Kidney epithelial cell (primary cell): Measurements from ENCODE around the gene CFLAR. TPM values are rescaled to one million over a fixed set of nuclear protein-coding genes. Genes with fewer than 3 reads are reported as not detected.

ENCODE experiments used
- DNase-seq: peaks from one replicate; pipeline ENCODE4 v3.0.0-alpha.2; 2010; ENCODE audit warnings: low read depth
- H3K27me3 ChIP-seq: 2 replicates; pipeline ENCODE4 v1.6.0; 2011; ENCODE audit warnings: low read length; ENCODE audit not compliant: control insufficient read depth, insufficient read depth
- H3K36me3 ChIP-seq: 2 replicates; pipeline ENCODE4 v1.5.1; 2011; ENCODE audit warnings: low read length; ENCODE audit not compliant: control insufficient read depth, insufficient read depth
- H3K4me3 ChIP-seq: 2 replicates; pipeline ENCODE4 v1.5.1; 2011; ENCODE audit warnings: low read depth, mild to moderate bottlenecking, control low read depth, low read length
- total RNA-seq: library from RNA; depleted of rRNA; stranded (reverse); fragments of >200 nt; gene quantifications from 2 replicates; pipeline ENCODE4 v1.2.3, GENCODE V29; 2015
- TF ChIP-seq, protein P1 (sequence below): IDR thresholded peaks from 2 replicates; pipeline ENCODE4 v1.5.1; 2011; ENCODE audit warnings: mild to moderate bottlenecking, moderate library complexity, low read length, control low read depth, inconsistent platforms; ENCODE audit not compliant: insufficient read depth, poor library complexity, severe bottlenecking

Gene CFLAR
- total RNA-seq, 1 donor from 2014 or later, result 99.7 TPM

DNA sequence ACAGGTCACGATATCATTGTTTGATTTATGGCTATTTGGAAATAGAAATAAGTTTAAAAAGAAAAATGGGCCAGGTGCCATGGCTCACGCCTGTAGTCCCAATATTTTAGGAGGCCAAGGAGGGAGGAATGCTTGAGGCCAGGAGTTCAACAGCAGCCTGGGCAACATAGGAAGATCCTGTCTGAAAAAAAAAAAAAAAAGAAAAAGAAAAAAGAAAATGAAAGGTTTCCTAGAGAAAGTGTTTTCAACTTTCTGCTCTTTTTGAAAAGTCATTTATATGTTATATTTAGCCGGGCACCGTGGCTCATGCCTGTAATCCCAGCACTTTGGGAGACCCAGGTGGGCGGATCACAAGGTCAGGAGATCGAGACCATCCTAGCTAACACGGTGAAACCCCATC, 41.0 kb upstream of the CFLAR start:
- no peak for DNase-seq
- Histone ChIP-seq H3K4me3 (no peak overlapping the region), H3K27me3 (no peaks in the 10 kb centered on the region), H3K36me3 (no peaks in the 10 kb centered on the region)
- TF ChIP-seq, protein P1, sequence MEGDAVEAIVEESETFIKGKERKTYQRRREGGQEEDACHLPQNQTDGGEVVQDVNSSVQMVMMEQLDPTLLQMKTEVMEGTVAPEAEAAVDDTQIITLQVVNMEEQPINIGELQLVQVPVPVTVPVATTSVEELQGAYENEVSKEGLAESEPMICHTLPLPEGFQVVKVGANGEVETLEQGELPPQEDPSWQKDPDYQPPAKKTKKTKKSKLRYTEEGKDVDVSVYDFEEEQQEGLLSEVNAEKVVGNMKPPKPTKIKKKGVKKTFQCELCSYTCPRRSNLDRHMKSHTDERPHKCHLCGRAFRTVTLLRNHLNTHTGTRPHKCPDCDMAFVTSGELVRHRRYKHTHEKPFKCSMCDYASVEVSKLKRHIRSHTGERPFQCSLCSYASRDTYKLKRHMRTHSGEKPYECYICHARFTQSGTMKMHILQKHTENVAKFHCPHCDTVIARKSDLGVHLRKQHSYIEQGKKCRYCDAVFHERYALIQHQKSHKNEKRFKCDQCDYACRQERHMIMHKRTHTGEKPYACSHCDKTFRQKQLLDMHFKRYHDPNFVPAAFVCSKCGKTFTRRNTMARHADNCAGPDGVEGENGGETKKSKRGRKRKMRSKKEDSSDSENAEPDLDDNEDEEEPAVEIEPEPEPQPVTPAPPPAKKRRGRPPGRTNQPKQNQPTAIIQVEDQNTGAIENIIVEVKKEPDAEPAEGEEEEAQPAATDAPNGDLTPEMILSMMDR, result no peak

DNA sequence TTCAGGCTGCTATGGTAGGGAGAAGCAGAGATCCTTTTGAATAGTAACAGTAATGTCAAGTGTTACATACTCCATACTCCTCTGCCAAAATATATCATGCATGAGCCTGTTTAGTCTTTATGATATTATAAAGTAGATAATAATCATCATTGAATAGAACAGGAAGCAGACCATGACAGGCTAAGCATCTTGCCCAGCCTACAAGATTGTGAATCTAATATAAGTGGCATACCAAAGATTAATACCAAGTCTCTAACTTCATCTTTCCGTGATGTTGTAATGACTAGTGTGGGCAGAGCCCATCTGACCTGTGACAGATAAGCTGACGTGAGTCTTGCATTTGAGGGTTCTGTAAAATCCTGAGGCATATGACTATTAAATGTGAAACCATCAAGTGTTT, 31.1 kb upstream of the CFLAR start:
- TF ChIP-seq, protein P1, result no peak
- DNase-seq, result no peak
- H3K27me3 ChIP-seq, result no peaks in the 10 kb centered on the region
- no peaks in the 10 kb centered on the region for H3K36me3 ChIP-seq
- H3K4me3 ChIP-seq, result no peak overlapping the region

DNA sequence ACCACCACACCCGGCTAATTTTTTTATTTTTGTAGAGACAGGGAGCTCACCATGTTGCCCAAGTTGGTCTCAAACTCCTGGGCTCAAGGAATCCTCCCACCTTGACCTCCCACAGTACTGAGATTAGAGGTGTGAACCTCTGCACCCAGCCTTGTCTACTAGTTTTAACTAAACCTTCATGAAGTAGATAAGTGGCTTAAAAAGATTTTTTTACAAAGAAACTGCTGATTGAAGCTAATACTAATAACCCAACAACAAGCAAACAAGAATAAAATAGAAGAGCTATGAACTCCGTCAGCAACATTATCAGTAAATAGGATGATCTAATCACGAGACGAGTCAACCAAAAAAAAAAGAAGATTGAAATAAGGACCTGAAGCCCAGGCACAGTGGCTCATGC, 25.4 kb upstream of the CFLAR start:
- TF ChIP-seq, protein P1, result no peak
- Histone ChIP-seq H3K36me3 (no peaks in the 10 kb centered on the region), H3K27me3 (no peaks in the 10 kb centered on the region), H3K4me3 (no peak overlapping the region)
- DNase-seq, result no peak

DNA sequence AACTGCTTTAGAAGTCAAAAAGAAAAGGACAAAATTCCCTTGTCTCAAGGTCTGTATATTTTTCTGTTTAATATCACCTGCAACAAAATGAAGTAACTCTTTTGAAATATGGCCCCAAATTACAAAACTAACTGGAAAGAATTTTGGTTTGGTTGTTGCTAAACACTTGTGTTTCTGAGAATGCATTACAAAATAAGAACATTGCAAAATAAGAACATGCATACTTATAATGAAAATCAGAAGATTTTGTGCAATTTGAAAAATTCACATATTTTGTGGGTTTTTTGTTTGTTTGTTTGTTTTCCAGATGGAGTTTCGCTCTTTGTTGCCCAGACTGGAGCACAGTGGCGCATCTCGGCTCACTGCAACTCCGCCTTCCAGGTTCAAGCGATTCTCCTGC, 22.4 kb upstream of the CFLAR start:
- DNase-seq, result no peak
- TF ChIP-seq, protein P1, result no peak
- no peaks in the 10 kb centered on the region for H3K27me3 ChIP-seq
- H3K36me3 ChIP-seq, result no peaks in the 10 kb centered on the region
- H3K4me3 ChIP-seq, result no peak overlapping the region

DNA sequence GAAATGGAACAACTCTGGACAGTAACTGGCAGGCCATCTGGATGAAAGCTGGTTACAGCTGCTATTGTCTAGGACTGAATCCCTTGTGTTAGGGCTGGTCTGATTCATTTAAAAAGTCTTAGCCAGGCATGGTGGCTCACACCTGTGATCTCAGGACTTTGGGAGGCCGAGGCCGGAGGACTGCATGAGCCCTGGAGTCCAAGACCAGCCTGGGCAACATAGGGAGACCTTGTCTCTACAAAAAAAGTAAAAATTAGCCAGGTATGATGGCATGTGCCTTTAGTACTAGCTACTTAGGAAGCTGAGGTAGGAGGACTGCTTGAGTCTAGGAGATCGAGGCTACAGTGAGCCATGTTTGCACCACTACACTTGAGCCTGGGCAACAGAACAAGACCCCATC, 15.5 kb upstream of the CFLAR start:
- no peaks in the 10 kb centered on the region for H3K27me3 ChIP-seq
- DNase-seq, result no peak
- TF ChIP-seq, protein P1, result no peak
- H3K4me3 ChIP-seq, result no peak overlapping the region
- H3K36me3 ChIP-seq, result no peaks in the 10 kb centered on the region

DNA sequence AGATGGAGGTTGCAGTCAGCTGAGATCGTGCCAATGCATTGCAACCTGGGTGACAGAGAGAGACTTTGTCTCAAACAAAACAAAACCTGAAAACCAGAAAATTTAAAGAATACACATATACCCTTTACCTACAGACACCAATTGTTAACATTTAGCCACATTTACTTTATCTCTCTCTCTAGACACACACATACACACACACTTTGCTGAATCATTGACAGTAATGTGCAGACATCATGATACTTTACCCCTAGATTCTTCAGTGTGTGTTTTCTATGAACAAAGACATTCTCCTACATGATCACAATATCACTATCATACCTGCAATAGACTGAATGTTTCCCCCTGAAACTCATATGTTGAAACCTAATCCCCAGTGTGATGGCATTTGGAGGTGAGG, 10.2 kb upstream of the CFLAR start:
- no peaks in the 10 kb centered on the region for H3K27me3 ChIP-seq
- H3K4me3 ChIP-seq, result no peak overlapping the region
- DNase-seq, result no peak
- H3K36me3 ChIP-seq, result no peaks in the 10 kb centered on the region
- TF ChIP-seq, protein P1, result no peak
